ENCODE results near the gene PIK3R5.

PIK3R5 gene

DNA sequence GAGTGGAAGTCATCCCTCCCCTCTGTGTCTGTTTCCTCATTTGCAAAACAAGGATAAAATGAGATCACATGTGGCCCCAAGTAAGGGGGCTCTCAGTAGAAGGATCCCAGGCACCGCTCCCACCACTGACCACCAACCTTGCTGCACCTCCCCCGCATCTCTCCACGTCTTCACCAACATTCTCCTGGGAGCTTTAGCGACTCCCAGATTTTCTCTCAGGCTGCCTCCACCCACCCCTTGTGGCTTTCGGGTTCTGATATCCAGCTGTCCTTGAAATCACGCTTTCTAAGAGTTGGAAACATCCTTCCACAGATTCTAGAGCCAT is 39.4 kb upstream of the PIK3R5 start:
- TF ChIP-seq, protein P1, sequence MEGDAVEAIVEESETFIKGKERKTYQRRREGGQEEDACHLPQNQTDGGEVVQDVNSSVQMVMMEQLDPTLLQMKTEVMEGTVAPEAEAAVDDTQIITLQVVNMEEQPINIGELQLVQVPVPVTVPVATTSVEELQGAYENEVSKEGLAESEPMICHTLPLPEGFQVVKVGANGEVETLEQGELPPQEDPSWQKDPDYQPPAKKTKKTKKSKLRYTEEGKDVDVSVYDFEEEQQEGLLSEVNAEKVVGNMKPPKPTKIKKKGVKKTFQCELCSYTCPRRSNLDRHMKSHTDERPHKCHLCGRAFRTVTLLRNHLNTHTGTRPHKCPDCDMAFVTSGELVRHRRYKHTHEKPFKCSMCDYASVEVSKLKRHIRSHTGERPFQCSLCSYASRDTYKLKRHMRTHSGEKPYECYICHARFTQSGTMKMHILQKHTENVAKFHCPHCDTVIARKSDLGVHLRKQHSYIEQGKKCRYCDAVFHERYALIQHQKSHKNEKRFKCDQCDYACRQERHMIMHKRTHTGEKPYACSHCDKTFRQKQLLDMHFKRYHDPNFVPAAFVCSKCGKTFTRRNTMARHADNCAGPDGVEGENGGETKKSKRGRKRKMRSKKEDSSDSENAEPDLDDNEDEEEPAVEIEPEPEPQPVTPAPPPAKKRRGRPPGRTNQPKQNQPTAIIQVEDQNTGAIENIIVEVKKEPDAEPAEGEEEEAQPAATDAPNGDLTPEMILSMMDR (IDR thresholded peaks at IDR 0.05; ENCODE audit: control insufficient read depth, extremely low read depth, insufficient read depth), result no peak
- no peak for DNase-seq (ENCODE audit: low read depth)
- H3K4me3 ChIP-seq (ENCODE audit: low read depth, low read length), result no peak overlapping the region

- no peak overlapping the region for H3K4me3 ChIP-seq (ENCODE audit: low read depth, low read length)
- TF ChIP-seq, protein P1 (IDR thresholded peaks at IDR 0.05; ENCODE audit: control insufficient read depth, extremely low read depth, insufficient read depth), result no peak
Observed at GRCh38 chr17:9004132-9004960, 38.8 kb upstream of the PIK3R5 start.

GRCh38 chr17:9003355-9004131 is 38.0 kb upstream of the PIK3R5 start:
- DNase-seq (ENCODE audit: low read depth), result no peak
- TF ChIP-seq, protein P1 (IDR thresholded peaks at IDR 0.05; ENCODE audit: control insufficient read depth, extremely low read depth, insufficient read depth), result no peak
- H3K4me3 ChIP-seq (ENCODE audit: low read depth, low read length), result no peak overlapping the region

More at GRCh38 chr17:9004132-9004960, 38.8 kb upstream of the PIK3R5 start:
- DNase-seq (ENCODE audit: low read depth), result no peak

GRCh38 chr17:9002606-9003354 is 37.3 kb upstream of the PIK3R5 start:
- no peak overlapping the region for H3K4me3 ChIP-seq (ENCODE audit: low read depth, low read length)
- no peak for DNase-seq (ENCODE audit: low read depth)

DNA sequence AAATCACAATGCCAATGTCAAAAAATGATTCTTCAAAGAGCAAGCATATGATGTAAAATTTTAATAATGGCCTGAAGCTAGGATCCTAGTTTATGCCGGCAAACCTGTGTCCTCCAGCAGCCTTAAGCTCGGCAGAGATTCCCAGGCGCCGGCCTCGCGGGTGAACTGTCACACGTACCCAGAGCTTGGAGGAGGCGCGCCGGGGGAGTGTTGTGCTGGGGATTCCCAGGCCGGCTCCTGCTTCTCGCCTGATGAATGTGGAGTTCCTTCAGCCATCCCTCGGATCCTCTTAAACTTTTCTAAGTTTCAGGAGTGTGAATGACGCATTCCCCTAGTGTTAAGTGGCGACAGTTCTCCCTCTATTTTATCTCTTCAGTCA is 36.7 kb upstream of the PIK3R5 start:
- no peak for DNase-seq (ENCODE audit: low read depth)
- TF ChIP-seq, protein P1 (IDR thresholded peaks at IDR 0.05; ENCODE audit: control insufficient read depth, extremely low read depth, insufficient read depth), result no peak
- H3K4me3 ChIP-seq (ENCODE audit: low read depth, low read length), result no peak overlapping the region

More at GRCh38 chr17:9002606-9003354, 37.3 kb upstream of the PIK3R5 start:
- TF ChIP-seq, protein P1 (IDR thresholded peaks at IDR 0.05; ENCODE audit: control insufficient read depth, extremely low read depth, insufficient read depth), result peak; percentile 37; the same call in 1 of the 2 replicates

DNA sequence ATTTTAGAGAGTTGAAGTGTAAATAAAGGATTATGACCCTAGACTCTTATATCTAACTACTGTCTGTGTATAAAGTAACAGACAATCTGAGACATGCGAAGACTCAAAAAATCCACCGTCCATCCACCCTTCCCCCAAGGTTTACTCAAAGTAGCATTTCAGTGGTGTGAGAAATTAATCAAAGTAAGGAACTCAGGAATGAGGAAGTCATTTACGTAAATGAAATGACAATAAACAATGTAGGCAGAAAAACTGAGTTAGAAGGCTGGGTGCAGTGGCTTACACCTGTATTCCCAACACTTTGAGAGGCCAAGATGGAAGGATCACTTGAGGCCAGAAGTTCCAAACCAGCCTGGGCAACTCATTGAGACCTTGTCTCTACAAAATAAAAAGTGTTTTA is 36.1 kb upstream of the PIK3R5 start:
- no peak for DNase-seq (ENCODE audit: low read depth)
- H3K4me3 ChIP-seq (ENCODE audit: low read depth, low read length), result no peak overlapping the region
- TF ChIP-seq, protein P1 (IDR thresholded peaks at IDR 0.05; ENCODE audit: control insufficient read depth, extremely low read depth, insufficient read depth), result no peak
